Measurements from ENCODE around the gene GPHN.
"Not testable (repeated sequence)": the region's sequence is repeated elsewhere in the genome, so short reads cannot be mapped to it uniquely, and the experiment has no call there.

GPHN gene

DNA sequence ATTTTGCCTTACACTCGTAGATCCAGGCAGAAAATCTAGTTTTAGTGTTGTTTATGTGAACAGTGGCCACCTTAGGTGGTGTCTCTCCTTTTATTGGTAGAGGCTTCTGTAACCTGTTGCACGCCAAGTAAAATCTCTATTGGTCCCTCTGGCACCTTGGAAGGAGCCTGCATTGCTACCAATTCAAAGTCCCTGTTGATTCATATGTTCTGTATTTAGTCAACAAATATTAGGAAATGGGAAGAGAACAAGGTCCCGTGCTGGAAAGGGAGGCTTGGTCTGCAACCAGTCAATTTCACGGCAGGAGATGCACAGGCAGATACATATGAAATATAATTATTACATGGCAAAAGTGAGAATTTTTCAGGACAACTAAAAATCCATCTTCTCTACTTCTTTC lies 6.4 kb upstream of the GPHN start:
- no peak for DNase-seq (ENCODE audit: low read depth)
- TF ChIP-seq, protein P1, sequence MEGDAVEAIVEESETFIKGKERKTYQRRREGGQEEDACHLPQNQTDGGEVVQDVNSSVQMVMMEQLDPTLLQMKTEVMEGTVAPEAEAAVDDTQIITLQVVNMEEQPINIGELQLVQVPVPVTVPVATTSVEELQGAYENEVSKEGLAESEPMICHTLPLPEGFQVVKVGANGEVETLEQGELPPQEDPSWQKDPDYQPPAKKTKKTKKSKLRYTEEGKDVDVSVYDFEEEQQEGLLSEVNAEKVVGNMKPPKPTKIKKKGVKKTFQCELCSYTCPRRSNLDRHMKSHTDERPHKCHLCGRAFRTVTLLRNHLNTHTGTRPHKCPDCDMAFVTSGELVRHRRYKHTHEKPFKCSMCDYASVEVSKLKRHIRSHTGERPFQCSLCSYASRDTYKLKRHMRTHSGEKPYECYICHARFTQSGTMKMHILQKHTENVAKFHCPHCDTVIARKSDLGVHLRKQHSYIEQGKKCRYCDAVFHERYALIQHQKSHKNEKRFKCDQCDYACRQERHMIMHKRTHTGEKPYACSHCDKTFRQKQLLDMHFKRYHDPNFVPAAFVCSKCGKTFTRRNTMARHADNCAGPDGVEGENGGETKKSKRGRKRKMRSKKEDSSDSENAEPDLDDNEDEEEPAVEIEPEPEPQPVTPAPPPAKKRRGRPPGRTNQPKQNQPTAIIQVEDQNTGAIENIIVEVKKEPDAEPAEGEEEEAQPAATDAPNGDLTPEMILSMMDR (conservative IDR thresholded peaks at IDR 0.05; ENCODE audit: low read depth, low read length) = no peak
- H3K4me3 ChIP-seq (ENCODE audit: low read length) = no peak overlapping the region

DNA sequence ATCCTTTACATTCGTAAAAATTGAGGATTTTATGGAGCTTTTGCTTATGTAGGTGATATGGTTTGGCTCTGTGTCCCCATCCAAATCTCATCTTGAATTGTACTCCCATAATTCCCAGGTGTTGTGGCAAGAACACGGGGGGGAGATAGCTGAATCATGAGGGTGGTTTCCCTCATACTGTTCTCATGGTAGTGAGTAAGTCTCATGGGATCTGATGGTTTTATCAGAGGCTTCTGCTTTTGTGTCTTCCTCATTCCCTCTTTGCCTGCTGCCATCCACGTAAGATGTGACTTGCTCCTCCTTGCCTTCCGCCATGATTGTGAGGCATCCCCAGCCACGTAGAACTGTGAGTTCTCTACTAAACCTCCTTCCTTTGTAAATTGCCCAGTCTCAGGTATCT lies 5.1 kb upstream of the GPHN start:
- H3K4me3 ChIP-seq (ENCODE audit: low read length); DNase-seq (ENCODE audit: low read depth): not testable (repeated sequence)

DNA sequence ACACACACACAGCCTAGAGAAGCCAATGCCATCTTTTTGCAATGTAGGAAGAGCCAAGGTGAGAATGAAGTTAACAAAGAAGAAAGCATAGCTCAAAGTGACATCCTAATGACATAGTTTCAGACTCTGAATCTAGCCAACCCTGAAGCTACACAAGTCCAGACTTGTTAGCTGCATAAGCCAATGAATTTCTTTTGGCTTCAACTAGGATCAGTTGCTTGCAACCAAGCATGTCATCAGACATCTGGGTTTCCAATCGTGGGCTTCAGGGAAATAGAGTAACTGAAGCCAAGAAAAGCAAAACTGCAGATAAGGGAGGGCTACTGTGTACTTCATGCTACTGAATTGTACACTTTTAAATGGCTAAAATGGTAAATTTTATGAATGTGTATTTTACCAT lies 4.4 kb upstream of the GPHN start:
- TF ChIP-seq, protein P1 (conservative IDR thresholded peaks at IDR 0.05; ENCODE audit: low read depth, low read length) = no peak
- no peak overlapping the region for H3K4me3 ChIP-seq (ENCODE audit: low read length)
- DNase-seq (ENCODE audit: low read depth) = no peak

DNA sequence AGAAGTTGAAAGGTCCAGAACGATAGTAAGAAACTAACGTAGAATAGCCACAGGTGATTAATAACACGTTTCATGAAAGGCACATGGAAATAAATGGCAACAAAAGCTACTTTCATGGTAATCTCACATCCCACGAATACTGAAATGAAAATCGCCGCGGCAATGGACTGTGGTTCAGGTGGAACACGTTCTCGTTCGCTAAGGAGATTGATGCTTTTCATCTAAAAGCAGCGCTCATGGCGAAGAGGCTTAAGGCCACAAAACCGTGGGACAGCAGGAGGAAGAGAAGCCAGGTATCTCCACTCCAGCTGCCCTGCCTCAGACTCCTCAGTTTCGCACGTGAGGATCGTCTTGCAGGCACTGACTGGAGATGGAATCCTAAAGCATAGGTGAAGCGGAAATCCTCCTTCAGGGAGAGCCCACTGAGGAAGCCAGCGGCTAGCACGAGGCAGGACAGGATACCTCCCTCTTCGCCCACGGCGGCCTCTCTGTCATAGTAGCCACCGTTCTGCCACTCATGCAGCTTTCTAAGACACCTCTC lies 696 bp upstream of the GPHN start:
- DNase-seq (ENCODE audit: low read depth) = no peak
- H3K4me3 ChIP-seq (ENCODE audit: low read length) = peak overlapping the region; percentile 65

DNA sequence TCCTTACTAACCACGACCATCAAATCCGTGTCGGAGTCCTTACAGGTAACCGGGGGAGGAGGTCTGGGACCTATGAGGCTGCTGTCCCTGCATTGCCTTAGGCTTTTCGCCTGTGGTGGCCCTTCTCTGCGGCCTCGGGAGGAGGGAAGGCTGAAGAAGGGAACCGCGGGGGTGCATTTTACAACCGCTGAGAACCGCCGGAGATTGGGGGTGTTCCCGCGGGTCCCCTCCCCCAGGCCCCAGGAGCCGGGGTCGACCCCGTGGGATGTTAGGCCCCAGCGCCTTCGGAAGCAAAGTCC lies 549 bp downstream of the GPHN start:
- no peak for DNase-seq (ENCODE audit: low read depth)
- H3K4me3 ChIP-seq (ENCODE audit: low read length) = peak overlapping the region; percentile 65
- TF ChIP-seq, protein P1 (conservative IDR thresholded peaks at IDR 0.05; ENCODE audit: low read depth, low read length) = no peak

More for the DNA sequence above, 696 bp upstream of the GPHN start:
- TF ChIP-seq, protein P1 (conservative IDR thresholded peaks at IDR 0.05; ENCODE audit: low read depth, low read length) = no peak

DNA sequence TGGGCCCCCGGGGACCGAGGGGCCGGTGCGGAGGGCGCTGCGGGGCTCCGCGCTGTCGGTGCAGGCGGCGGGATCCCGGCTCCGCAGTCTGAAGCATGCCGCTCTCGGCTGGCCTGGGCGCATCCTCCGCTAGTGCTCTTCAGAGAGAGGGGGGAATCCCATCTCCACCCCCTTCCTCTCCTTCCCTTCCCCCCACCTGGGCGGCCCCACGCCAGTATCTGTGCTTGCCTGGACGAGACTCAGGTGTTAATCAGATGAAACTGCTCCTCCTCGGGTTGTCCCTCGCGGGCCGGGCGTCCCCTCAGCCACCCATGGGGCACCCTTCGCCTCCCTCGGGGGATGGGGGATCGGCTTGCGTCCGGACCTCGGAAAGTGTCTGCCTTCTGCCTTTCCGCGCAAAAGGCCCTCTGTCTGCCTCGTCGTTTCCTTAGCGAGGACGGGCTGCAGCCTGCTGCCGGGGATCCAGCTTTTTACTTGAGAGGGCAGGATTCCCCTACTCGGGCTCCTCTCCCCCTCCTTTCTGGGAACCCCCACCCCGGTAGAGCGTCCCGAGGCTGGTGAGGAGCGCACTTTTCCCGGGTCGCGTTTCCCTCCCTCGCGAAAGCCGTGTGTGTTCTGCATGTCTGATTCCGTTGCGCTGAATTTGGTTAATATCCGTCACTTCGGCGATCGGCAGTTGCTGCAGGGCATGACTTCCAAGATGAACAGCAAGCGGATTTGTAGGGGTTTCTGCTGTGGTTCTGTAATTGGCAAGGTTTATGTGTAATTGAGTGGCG lies 1.1 kb downstream of the GPHN start:
- TF ChIP-seq, protein P1 (conservative IDR thresholded peaks at IDR 0.05; ENCODE audit: low read depth, low read length) = no peak
- DNase-seq (ENCODE audit: low read depth) = no peak
- peak overlapping the region; percentile 65 for H3K4me3 ChIP-seq (ENCODE audit: low read length)

DNA sequence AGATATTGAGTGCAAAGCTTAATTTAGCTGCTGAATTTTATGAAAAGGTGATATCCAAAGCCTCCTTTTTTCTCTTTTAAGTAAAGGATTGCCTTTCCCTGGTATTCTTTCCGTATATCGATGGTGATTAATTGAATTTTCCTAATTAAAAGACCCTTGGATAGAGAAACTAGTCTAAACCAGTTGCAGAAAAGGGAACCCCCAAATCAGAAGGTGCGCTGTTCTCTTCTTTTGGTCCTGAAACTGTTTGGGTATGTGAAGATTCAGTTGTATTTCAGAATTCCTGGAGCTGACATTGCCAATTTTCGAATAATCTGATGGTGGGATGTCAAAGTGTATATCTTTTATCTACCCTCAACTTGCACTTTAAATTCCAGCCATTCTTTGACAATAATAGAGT lies 1.9 kb downstream of the GPHN start:
- TF ChIP-seq, protein P1 (conservative IDR thresholded peaks at IDR 0.05; ENCODE audit: low read depth, low read length) = no peak
- DNase-seq (ENCODE audit: low read depth) = no peak
- H3K4me3 ChIP-seq (ENCODE audit: low read length) = peak overlapping the region; percentile 65

Data from retinal pigment epithelial cell (primary cell).